ENCODE data around the gene DDX51.
"Not testable (repeated sequence)": the region's sequence is repeated elsewhere in the genome, so short reads cannot be mapped to it uniquely, and the experiment has no call there.

DDX51 gene

DNA sequence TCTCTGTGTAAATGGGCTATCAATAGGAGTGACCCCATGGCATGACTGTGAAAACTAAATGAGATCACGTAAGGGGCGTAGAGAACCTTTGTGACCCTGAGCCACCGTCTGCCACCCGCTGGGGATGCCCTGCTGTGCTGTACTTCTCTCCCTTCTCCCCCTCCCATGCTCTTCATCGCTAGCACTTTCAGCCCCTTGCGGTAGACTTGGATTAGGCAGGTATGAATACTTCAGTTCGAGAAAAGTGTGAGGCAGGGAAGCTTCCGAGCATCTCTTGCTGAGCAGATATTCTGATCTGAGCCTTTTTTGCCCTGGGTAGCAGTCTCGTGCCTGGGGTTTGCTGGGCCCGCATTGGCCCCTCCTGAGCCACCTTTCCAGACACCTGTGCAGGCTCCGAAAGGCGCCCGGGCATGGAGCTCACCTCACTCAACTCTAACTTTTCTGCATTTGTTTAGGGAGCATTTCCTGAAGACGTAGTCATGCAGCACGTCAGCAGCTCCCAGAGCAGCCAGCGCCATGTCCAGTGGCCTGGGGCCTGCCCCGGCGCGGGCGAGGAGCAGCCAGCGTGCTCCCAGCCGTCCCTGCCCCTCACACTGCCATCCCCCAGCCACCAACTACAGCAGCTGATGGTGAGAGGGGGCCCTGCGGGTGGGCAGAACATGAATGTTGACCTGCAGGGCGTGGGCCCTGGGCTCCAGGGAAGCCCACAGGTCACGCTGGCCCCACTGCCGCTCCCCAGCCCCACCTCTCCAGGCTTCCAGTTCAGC lies 40.4 kb downstream of the DDX51 start:
- Histone ChIP-seq H3K36me3 (replicated peaks) (peaks cover 17% of the 10 kb centered on the region), H3K4me3 (ENCODE audit: low read depth, low read length) (no peak overlapping the region), H3K27ac (no peak overlapping the region), H3K27me3 (replicated peaks) (no peaks in the 10 kb centered on the region)
- TF ChIP-seq, protein P1, sequence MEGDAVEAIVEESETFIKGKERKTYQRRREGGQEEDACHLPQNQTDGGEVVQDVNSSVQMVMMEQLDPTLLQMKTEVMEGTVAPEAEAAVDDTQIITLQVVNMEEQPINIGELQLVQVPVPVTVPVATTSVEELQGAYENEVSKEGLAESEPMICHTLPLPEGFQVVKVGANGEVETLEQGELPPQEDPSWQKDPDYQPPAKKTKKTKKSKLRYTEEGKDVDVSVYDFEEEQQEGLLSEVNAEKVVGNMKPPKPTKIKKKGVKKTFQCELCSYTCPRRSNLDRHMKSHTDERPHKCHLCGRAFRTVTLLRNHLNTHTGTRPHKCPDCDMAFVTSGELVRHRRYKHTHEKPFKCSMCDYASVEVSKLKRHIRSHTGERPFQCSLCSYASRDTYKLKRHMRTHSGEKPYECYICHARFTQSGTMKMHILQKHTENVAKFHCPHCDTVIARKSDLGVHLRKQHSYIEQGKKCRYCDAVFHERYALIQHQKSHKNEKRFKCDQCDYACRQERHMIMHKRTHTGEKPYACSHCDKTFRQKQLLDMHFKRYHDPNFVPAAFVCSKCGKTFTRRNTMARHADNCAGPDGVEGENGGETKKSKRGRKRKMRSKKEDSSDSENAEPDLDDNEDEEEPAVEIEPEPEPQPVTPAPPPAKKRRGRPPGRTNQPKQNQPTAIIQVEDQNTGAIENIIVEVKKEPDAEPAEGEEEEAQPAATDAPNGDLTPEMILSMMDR (IDR thresholded peaks at IDR 0.05; ENCODE audit: low read depth, low read length, missing control alignments): no peak
- in situ Hi-C loops (cut with HindIII; ENCODE audit: low pct_ligation_motif_present, low sequenced_read_pairs): no loop called here
- DNase-seq: no peak

DNA sequence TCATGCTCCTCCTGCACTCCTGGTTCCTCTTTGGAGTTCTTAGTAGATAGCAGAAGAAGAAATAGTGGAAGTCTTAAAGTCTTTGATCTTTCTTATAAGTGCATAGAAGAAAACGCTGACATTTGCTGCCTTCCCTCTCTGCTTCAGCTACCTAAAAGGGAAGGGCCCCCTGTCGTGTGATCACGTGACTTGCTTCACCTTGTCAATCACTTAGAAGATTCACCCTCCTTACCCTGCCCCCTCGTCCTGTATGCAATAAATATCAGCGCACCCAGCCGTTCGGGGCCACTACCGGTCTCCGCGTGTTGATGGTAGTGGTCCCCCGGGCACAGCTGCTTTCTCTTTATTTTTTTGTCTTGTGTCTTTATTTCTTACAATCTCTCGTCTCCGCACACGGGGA lies 41.0 kb downstream of the DDX51 start:
- H3K27ac ChIP-seq; DNase-seq; H3K4me3 ChIP-seq (ENCODE audit: low read depth, low read length); in situ Hi-C loops (cut with HindIII; ENCODE audit: low pct_ligation_motif_present, low sequenced_read_pairs); H3K27me3 ChIP-seq (replicated peaks): not testable (repeated sequence)
- peaks cover 18% of the 10 kb centered on the region for H3K36me3 ChIP-seq (replicated peaks)

DNA sequence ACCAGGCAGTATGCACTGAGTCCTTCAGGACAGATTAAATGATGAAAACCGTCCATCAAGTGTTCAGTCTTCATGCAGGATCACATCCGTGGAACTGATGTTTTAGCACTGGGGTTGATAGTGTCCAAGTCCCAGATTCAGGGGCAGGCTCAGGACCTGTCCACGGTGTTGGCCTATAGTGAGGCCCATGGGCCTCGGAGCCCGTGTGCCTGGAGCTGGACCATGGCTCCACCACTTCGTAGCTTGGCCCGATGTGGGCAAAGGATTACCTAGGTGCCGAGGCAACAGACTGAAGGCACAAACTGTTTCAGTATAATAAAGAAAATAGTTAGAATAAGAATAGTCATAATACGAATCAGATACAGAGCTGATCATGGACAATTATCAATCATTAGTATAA lies 41.8 kb downstream of the DDX51 start:
- DNase-seq: no peak
- Histone ChIP-seq H3K4me3 (ENCODE audit: low read depth, low read length) (no peak overlapping the region), H3K27me3 (replicated peaks) (no peaks in the 10 kb centered on the region), H3K27ac (no peak overlapping the region), H3K36me3 (replicated peaks) (peaks cover 19% of the 10 kb centered on the region)
- TF ChIP-seq, protein P1 (IDR thresholded peaks at IDR 0.05; ENCODE audit: low read depth, low read length, missing control alignments): no peak
- in situ Hi-C loops (cut with HindIII; ENCODE audit: low pct_ligation_motif_present, low sequenced_read_pairs): no loop called here

DNA sequence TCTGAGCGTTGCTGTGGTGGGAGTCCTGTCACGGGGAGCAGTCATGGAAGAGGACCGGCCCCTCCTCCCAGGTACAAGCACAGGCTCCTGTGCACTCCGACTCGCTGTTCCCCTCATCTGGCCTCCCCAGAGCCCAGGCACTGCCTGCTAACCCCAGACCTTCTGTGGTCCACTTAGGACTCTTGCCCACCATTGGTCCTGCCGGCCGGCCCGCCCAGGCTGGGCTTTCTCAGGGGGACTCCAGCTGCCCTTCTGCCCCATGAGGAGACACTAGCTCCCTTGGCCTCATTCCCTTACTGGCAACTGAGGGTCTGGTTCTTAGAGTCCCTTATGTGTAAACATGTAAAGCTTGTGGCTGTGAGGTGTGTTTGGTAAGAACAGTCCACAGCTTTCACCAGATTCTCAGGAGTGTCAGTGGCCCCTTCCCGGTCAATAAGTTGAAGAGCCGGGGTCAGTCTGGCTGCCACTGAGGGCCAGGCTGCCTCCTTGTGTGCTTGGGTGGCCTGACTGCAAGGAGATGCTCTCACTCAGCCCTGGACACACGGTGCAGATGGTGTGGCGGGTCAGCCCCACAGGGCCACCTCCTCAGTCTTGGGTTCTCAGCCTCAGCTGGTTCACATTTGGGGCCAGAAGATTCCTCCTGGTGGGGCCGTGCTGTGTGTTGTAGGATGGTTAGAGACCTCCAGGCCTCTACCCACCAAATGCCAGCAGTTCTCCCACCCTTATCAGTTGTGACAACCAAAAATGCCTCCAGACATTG lies 43.6 kb downstream of the DDX51 start:
- TF ChIP-seq, protein P1 (IDR thresholded peaks at IDR 0.05; ENCODE audit: low read depth, low read length, missing control alignments): no peak
- peaks cover 22% of the 10 kb centered on the region for H3K36me3 ChIP-seq (replicated peaks)

DNA sequence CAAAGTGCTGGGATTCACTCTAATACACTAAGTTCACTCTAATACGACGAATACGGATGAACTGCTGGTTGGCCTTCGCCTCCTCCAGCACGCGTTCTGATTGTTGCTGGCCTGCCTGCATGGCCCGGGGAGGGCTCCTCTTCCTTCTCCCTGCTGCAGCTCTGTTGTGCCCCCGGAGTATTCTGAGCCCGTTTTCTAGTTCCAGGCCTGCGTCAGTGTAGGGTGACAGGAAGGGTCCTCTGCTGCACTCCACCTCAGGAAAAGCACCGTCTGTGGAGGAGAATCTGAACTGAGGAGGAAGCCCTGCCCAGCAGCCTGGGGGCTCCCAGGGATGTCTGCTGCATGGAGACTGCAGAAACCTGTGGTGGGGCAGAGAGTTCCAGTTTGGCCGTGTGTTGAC lies 44.4 kb downstream of the DDX51 start:
- H3K4me3 ChIP-seq (ENCODE audit: low read depth, low read length): no peak overlapping the region
- TF ChIP-seq, protein P1 (IDR thresholded peaks at IDR 0.05; ENCODE audit: low read depth, low read length, missing control alignments): no peak
- no peak overlapping the region for H3K27ac ChIP-seq
- H3K36me3 ChIP-seq (replicated peaks): peaks cover 17% of the 10 kb centered on the region
- no peaks in the 10 kb centered on the region for H3K27me3 ChIP-seq (replicated peaks)
- no peak for DNase-seq
- in situ Hi-C loops (cut with HindIII; ENCODE audit: low pct_ligation_motif_present, low sequenced_read_pairs): no loop called here

More for the DNA sequence above, 43.6 kb downstream of the DDX51 start:
- H3K27ac ChIP-seq: no peak overlapping the region
- H3K4me3 ChIP-seq (ENCODE audit: low read depth, low read length): no peak overlapping the region
- in situ Hi-C loops (cut with HindIII; ENCODE audit: low pct_ligation_motif_present, low sequenced_read_pairs): no loop called here
- no peak for DNase-seq
- H3K27me3 ChIP-seq (replicated peaks): no peaks in the 10 kb centered on the region
